Activated B cell treated with CpG ODN at 0.5 μM for 24 hours (primary cell): Measurements from ENCODE around the gene GUCY2D. TPM values are rescaled to one million over a fixed set of nuclear protein-coding genes. Genes with fewer than 3 reads are reported as not detected.

Experiments
- ATAC-seq: fragments of 200-7000 bp; cut with Tn5 transposase; one replicate; pipeline ENCODE4 v1.10.0; 2021; ENCODE audit warnings: low read depth, mild to moderate bottlenecking, moderate library complexity
- CTCF ChIA-PET: fragments of 350-600 bp; sonication (Branson Sonifier 250); formaldehyde crosslinking; loops from one replicate; lab custom pipeline; 2021; ENCODE audit warnings: antibody characterized with exemption; lab: Charles Lee
- POLR2A ChIA-PET: fragments of 350-600 bp; sonication (Branson Sonifier 250); formaldehyde crosslinking; loops from one replicate; lab custom pipeline; 2021; ENCODE audit warnings: antibody characterized with exemption; lab: Charles Lee
- DNase-seq: peaks from one replicate; pipeline ENCODE4 v3.0.0; 2022
- H3K27ac Mint-ChIP-seq: one replicate; pipeline ENCODE4 v1.8.0; 2020; ENCODE audit warnings: mixed read lengths
- H3K27me3 Mint-ChIP-seq: one replicate; pipeline ENCODE4 v1.8.0; 2021; ENCODE audit warnings: mixed read lengths
- H3K36me3 Mint-ChIP-seq: one replicate; pipeline ENCODE4 v1.8.0; 2021; ENCODE audit warnings: low read depth, mixed read lengths
- H3K4me1 Mint-ChIP-seq: one replicate; pipeline ENCODE4 v1.8.0; 2021; ENCODE audit warnings: mixed read lengths
- H3K4me3 Mint-ChIP-seq: one replicate; pipeline ENCODE4 v1.8.0; 2020; ENCODE audit warnings: mild to moderate bottlenecking, mixed read lengths
- H3K9me3 Mint-ChIP-seq: one replicate; pipeline ENCODE4 v1.8.0; 2020; ENCODE audit warnings: mixed read lengths
- intact Hi-C: fragments of 100-400 bp; cut with micrococcal nuclease; formaldehyde crosslinking; loops from one replicate; pipeline ENCODE4 v1.15.1; 2024
- total RNA-seq: library from RNA; stranded (reverse); gene quantifications from 2 replicates; pipeline ENCODE4 v1.2.3, GENCODE V29; 2022
- TF ChIP-seq, protein P1 (sequence below): fragments of 200-600 bp; IDR thresholded peaks from one replicate; pipeline ENCODE4 v1.8.0; 2022; ENCODE audit warnings: antibody characterized with exemption, mild to moderate bottlenecking

The GUCY2D gene
- total RNA-seq, 1 donor from 2014 or later, result not detected

DNA sequence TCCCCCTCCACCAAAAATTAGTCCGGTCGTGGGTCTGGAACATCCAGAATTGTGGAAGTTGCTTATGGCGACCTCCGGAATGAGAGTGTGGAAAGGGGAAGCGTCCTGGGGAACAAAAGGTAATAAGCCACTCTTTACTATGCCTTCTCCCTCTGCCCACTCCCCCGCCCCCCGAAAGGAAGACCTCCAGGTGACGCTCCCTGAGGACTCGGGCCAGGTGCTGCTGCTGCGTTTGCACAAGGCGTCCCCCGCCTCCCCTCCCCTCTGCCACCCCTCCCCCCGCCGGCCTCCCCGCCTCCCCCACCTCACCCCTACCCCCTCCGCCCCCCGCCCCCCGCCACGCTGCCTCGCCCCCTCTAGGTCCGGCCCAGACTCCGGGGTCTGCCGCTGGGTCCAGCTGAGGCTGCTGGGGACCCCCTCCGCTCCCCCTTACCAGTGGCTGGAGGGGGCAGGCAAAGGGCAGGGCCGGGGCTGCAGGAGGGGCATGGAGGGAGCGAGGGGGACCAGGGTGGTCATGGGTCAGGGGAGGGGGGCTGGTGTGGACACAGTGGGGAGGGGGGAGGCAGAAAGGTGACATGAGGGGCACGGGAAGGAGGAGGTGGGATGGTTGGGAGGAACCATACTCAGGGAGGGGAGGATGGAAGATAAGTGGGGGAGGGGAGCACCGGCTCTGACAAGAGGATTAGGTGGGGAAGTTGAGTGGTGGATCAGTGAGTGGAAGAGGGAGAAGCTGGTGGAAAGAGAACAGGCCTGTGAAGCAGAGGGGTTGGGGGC lies 61.5 kb downstream of the GUCY2D start:
- no peaks in the 10 kb centered on the region for H3K36me3 Mint-ChIP-seq
- H3K4me1 Mint-ChIP-seq, result peaks cover 1% of the 10 kb centered on the region
- POLR2A ChIA-PET, result interaction anchor here (0.7 kb wide), 1 partner anchor 104 kb away, joined by 6 read pairs; no protein-coding TSS in a partner anchor
- intact Hi-C loops, result loop anchor here (2.0 to 5.0 kb wide), 3 partner anchors 318 to 938 kb away; partner anchors contain the start of gene RPL26
- DNase-seq, result no peak
- no peak overlapping the region for H3K27ac Mint-ChIP-seq
- CTCF ChIA-PET, result interaction anchor here (1.2 kb wide), 1 partner anchor 9 kb away, joined by 4 read pairs; no protein-coding TSS in a partner anchor
- peaks cover 30% of the 10 kb centered on the region for H3K27me3 Mint-ChIP-seq
- no peaks in the 10 kb centered on the region for H3K9me3 Mint-ChIP-seq
- TF ChIP-seq, protein P1, sequence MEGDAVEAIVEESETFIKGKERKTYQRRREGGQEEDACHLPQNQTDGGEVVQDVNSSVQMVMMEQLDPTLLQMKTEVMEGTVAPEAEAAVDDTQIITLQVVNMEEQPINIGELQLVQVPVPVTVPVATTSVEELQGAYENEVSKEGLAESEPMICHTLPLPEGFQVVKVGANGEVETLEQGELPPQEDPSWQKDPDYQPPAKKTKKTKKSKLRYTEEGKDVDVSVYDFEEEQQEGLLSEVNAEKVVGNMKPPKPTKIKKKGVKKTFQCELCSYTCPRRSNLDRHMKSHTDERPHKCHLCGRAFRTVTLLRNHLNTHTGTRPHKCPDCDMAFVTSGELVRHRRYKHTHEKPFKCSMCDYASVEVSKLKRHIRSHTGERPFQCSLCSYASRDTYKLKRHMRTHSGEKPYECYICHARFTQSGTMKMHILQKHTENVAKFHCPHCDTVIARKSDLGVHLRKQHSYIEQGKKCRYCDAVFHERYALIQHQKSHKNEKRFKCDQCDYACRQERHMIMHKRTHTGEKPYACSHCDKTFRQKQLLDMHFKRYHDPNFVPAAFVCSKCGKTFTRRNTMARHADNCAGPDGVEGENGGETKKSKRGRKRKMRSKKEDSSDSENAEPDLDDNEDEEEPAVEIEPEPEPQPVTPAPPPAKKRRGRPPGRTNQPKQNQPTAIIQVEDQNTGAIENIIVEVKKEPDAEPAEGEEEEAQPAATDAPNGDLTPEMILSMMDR, result no peak
- no peak overlapping the region for H3K4me3 Mint-ChIP-seq
- no peak for ATAC-seq

DNA sequence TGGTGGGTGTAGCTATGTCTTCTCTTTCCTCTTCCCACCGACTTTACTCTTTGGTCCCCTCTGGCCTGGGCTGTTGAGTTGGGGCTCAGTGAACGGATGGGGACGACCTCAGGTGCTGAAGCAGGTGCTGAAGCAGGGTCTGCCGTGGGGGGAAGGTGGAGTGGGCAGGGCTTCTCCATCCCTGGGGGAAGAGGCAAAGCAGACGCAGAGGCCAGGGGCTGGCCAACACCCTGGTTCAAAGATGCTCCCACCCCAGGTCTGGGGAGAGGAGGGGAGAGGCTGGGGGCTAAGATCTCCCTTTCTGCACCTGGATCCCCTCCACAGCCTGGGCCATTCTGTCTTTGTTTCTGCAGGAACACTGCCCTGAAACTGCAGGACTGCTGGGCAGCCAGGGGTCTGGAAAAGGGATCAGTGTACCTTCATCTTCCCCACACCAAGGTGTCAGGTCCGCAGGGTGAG lies 62.2 kb downstream of the GUCY2D start:
- POLR2A ChIA-PET, result no interaction called here
- no peaks in the 10 kb centered on the region for H3K9me3 Mint-ChIP-seq
- DNase-seq (no peak), ATAC-seq (no peak)
- CTCF ChIA-PET, result interaction anchor here (1.0 to 1.2 kb wide), 2 partner anchors 9 to 10 kb away, joined by 3 to 4 read pairs; no protein-coding TSS in a partner anchor
- H3K27me3 Mint-ChIP-seq, result peaks cover 30% of the 10 kb centered on the region
- intact Hi-C loops, result loop anchor here (5.0 kb wide), 2 partner anchors 318 to 938 kb away; partner anchors contain the start of gene RPL26
- TF ChIP-seq, protein P1, result no peak
- no peak overlapping the region for H3K4me3 Mint-ChIP-seq
- H3K27ac Mint-ChIP-seq, result no peak overlapping the region
- peaks cover 4% of the 10 kb centered on the region for H3K4me1 Mint-ChIP-seq
- H3K36me3 Mint-ChIP-seq, result no peaks in the 10 kb centered on the region

- DNase-seq (no peak), ATAC-seq (no peak)
- ChIA-PET POLR2A (no interaction called here), CTCF (no interaction called here)
- intact Hi-C loops, result no loop called here
- TF ChIP-seq, protein P1, result no peak
- Mint-ChIP-seq H3K36me3 (no peaks in the 10 kb centered on the region), H3K27me3 (peaks cover 32% of the 10 kb centered on the region), H3K4me3 (no peak overlapping the region), H3K9me3 (no peaks in the 10 kb centered on the region), H3K4me1 (peaks cover 4% of the 10 kb centered on the region), H3K27ac (no peak overlapping the region)
These were observed 64.7 kb downstream of the GUCY2D start for GRCh38 chr17:8066841-8067775.

DNA sequence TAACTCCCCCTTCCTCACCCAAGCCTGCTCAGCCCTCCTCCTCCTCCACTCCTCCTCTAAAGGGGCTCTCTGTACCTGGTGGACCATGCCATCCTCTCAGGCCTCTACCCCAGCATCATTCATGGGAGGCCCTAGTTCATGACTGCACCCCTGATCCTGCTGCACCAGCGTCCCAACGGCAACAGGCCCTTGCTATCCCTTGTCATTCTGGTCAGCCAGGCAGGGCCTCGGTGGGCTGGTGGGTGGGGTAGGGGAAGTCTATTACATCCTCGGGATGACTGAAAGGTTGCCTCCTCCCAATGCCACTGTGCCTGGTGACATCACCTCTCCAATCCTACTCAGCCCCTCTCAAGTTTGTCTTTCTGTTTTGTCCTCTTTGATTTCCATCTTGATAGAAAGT lies 65.4 kb downstream of the GUCY2D start:
- Mint-ChIP-seq H3K27ac (no peak overlapping the region), H3K4me1 (peaks cover 10% of the 10 kb centered on the region), H3K27me3 (peaks cover 30% of the 10 kb centered on the region), H3K4me3 (no peak overlapping the region), H3K36me3 (no peaks in the 10 kb centered on the region), H3K9me3 (no peaks in the 10 kb centered on the region)
- DNase-seq, result no peak
- TF ChIP-seq, protein P1, result no peak
- ChIA-PET CTCF (interaction anchor here (1.2 kb wide), 1 partner anchor 25 kb away, joined by 3 read pairs; no protein-coding TSS in a partner anchor), POLR2A (no interaction called here)
- intact Hi-C loops, result no loop called here
- ATAC-seq, result no peak
